ENCODE measurements around the gene SRCIN1.
"Not testable (repeated sequence)": the region's sequence is repeated elsewhere in the genome, so short reads cannot be mapped to it uniquely, and the experiment has no call there.

The SRCIN1 gene

DNA sequence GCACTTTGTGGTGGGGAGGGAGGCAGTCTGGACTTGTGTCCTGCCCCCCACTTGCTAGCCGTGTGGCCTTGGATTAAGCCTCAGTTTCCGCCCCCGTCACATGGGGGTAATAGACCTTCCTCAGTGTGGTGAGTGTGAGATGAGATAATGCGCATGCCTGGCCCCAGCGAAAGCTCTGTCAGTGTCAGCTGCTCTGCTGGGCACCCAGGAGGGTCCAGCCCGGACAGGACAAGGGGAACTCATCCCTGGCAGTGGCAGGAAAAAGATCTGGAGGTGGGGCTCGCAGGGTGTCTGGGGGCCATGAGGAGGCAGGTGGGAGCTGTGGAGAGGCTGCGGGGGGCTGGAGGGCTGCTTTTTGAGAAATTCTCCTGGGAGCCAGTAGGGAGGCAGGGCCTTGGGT, 63.5 kb downstream of the SRCIN1 start:
- no peak for DNase-seq (ENCODE audit: low read depth)

DNA sequence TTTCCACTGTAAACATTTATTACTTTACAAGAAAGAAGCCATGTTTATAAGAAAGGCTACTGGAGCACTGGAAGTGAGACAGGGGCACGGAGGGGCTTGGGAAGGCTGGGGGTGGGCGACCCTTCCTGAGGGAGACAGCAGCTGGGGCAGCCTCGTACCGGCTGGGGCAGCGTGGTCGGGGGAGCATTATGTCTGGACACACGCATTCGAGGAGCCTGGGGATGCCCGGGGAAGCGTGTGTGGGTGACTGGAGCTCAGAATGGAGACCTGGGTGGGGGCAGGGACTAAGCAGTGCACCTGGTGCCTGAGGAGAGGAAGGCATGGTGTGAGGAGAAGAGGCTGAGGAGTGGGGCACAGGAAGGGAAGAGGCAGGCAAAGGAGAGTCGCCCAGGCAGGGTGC, 64.5 kb downstream of the SRCIN1 start:
- DNase-seq (ENCODE audit: low read depth): no peak

DNA sequence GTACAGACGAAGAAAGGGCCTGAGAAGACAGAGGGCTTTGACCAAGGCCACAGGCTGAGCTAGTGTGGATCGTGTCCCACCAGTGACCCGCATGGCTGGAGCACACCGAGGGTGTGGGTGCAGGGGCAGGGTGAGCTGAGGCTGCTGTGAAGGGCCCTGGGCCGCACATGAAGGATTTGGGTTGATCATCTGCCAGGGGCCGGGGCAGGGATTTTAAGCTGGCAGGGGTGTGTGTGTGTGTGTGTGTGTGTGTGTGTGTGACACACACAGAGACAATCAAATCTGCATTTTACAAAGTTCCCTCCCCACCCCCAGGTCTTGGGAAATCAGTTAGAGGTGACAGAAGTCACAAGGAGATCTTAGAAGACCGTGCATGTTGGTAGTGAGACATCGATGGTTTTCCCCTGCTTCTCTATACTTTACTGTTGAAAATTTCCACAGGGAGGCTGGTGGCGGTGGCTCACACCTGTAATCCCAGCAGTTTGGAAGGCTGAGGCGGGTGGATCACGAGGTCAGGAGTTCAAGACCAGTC, 65.2 kb downstream of the SRCIN1 start:
- DNase-seq (ENCODE audit: low read depth): no peak

DNA sequence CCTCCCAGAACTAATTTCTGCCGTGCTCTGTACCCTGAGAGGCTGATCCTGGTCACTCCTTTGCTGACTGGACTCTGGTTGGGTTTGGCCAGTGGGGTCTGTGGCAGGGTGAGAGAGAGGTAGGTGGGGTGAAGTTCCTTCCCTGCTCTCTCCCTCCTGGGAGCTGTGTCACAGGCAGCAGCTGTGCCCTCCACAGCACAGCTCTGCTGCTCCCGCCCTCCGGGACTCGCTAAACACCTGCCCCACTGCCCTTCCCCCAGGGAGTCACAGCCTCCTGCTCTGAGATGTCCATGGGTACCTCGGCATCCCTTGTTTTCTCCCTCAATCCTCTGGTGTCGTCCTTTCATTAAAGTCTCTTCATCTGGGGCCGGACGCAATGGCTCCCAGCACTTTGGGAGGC, 66.4 kb downstream of the SRCIN1 start:
- DNase-seq (ENCODE audit: low read depth): no peak

DNA sequence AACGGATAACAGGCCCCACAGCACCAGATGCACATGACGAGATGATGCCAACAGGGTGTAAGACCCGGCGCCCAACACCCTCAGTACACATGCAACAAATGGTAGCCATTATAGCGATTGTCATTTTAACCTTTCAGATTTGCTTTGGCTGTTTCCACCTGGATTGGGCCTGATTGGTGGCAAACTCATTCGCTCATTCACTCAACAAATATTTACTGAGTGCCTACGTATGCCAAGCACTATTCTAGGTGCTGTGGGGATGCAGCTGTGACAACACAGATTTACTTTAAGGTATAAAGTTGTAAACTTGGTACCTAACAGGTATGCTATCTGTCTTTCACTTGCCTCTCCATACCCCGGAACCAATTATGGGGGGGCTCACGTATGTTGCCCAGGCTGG, 66.8 kb downstream of the SRCIN1 start:
- DNase-seq (ENCODE audit: low read depth): no peak

DNA sequence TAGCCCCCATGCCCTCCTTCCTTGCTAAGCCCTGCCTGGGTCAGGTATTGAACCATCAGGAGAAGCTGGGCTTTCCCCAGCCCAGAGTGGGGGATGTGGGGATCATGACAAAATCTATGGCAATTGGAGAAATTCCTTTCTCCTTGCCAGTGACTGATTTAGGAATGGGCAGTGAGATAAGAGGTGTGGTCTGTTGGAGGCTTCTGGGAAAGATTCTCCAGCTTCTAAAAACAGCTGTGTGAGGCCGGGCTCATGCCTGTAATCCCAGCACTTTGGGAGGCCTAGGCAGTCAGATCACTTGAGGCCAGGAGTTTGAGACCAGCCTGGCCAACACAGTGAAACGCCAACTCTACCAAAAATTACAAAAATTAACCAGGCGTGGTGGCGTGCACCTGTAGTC, 69.1 kb downstream of the SRCIN1 start:
- DNase-seq (ENCODE audit: low read depth): no peak

DNA sequence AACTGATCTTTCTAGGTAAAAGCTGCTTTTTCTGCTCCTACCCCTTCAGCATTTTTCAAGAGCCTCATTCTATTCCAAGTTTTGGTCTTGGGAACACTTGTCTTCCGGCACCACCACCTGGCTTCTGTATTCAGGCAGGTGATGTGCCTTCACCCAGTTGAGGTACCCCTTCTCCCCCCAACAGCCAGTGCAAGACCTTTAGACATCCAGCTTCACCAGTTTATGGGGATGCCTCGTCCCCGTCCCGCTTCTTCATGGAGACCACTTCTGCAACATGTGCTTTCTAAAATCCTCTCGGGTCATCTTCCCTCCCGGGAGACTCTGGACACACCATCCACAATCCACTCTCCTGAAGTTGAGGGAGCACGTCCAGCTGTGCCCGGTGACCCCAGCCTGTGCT, 69.9 kb downstream of the SRCIN1 start:
- DNase-seq (ENCODE audit: low read depth): no peak

DNA sequence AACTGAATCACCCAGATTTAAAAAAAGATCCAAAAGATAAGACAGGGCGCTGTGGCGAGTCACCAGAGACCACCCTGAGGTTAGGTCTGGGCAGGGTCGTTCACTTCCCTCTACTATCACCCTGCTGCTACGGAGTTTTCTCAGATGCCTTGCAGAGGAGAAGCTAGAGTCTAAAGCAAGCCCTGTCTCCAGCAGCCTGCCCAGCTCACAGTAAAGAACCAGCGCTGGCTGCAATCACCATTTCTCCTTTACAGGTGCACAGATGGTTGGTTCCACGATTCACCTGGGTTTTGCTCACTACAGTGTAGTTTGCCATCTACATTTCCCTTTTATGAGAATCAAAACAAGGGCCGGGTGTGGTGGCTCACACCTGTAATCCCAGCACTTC, 71.3 kb downstream of the SRCIN1 start:
- DNase-seq (ENCODE audit: low read depth): no peak

DNA sequence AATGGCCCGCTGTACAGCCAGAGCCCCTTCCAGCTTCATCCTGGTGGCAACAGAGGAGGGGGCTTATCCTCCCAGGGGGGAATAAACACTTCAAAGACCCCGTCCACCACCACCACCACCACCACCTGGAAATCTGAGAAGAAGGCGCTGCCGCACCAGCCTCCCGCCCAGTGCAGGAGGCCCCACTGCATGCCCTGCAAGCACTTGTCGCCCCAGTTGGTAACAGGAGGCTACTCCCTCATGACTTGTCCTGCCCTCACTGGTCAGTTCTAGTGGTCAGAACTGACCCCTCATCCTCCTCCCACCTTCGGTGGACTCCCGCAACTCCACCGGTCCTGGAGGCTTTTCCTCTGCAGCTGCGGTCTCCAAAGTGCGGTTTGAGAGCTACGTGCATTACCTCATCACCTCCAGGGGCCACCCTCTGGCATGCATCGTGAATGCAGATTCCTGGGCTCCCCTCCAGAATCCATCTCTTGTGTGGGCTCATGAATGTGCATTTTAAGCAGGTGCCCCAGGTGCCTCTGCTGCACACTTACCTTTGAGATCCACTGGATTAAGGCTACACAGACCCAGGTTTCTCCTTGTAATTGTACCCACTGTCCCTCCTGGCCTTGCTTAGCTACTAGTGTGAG, 71.8 kb downstream of the SRCIN1 start:
- no peak for DNase-seq (ENCODE audit: low read depth)

DNA sequence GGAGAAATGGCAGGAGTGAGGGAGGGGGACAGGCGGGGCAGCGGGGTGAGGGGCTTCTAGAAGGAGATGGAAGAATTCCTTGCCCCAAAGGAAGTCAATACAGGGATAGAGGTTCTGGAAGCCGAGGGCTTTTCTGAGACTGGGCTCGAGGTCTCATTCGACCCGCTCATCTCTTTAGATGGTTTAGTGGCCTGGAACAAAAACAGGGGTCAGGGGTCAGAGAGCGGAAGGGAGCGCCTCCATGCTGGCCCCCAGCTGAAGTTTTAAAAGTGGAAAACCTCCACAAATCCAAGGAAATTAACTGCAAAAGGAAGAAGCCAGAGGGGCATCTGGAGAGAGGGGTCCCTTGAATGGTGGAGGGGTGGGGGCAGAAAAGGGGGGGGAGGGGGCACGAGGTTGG, 72.5 kb downstream of the SRCIN1 start:
- no peak for DNase-seq (ENCODE audit: low read depth)

DNA sequence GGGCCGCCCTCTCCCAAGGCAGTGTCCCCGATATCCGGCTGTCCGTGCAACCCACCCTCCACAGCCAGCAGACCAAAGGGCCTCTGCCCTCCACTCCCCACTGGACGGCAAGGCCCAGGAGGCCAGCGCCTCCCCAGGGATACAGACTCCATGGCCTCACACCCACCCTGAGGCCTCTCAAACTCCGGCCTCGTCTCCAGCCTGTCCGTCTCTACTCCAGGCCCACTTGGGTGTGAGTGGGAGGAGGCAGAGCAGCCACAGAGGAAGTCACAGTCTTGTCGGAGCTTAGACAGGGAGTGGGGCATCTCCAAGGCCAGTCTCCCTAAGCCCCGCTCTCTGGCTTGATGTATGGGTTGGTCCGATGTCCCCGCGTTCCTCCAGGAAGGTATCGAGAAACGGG, 73.3 kb downstream of the SRCIN1 start:
- no peak for DNase-seq (ENCODE audit: low read depth)

DNA sequence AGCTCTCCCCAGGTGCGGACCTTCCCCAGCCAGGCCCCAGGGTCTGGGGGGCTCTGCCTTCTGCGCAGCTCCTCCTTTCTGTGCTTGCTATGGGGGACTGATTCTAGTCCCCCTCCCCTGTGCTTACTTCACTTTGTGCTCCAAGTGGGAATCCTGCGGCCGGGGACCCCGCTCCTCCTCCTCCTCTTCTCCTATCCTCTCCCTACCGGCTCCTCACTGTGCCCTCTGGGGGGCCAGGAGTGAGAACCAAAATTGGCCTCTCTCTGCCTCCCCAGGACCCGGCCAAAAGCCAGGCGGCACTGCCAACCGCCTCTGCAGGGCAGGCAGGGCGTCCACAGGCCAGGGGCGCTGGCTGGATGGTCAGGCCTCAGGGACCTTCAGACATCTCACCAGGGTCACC, 74.0 kb downstream of the SRCIN1 start:
- DNase-seq (ENCODE audit: low read depth): not testable (repeated sequence)

DNA sequence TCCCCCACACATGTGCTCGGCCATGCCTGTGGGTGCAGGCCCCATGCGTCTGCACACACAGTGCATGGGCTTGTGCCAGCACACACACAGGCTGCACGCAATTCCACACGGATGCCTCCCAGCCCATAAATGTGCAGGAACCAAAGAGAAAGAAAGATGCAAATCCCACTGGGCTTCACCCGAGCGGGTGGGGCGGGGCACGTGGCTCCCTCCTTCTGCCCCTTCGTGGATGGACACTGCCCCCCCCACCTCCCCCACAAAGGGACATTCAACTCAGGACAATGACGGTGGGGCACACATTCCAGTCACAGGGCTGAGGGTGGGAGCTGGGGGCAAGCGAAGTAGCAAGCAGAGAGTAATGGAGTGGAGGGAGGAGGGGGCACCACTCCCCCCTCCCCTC, 74.9 kb downstream of the SRCIN1 start:
- not testable (repeated sequence) for DNase-seq (ENCODE audit: low read depth)

DNA sequence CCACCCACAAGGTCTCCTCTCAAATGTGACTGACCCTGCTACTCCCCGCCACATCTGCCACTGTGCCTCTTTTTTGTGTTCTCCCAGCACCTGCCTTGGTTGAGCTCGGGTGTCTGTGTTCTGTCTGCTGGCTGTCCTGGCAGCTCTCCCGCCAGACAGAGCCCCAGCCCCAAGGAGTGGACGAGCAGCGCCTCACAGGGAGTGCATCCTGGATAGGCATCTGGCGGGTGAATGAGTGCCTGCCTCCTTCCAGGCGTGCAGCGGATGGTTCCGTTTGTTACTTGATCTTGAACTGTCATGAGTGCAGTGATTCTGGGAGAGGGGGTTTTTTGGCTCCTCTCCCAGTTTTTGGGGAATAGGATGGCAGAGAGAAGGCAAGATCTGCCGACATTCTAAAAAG, 77.6 kb downstream of the SRCIN1 start:
- DNase-seq (ENCODE audit: low read depth): not testable (repeated sequence)

DNA sequence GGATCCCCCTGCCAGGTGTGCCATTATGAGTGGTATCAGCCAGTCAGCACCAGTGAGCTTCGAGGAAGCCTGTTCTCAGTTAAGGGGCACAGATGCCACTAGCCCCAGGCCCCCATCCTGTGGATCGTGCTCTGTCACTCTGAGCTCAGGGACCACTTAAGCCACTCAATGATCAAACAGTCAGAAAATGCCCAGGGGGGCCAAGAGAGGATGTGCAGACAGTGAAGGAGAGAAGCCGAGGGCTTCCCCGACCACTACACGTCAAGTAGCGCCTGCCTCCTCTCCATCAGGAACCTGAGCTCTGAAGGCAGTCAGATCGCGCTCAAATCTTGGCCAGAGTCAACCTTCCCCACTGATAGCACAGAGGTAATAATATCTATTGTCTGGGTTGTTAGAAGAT, 79.2 kb downstream of the SRCIN1 start:
- not testable (repeated sequence) for DNase-seq (ENCODE audit: low read depth)

DNA sequence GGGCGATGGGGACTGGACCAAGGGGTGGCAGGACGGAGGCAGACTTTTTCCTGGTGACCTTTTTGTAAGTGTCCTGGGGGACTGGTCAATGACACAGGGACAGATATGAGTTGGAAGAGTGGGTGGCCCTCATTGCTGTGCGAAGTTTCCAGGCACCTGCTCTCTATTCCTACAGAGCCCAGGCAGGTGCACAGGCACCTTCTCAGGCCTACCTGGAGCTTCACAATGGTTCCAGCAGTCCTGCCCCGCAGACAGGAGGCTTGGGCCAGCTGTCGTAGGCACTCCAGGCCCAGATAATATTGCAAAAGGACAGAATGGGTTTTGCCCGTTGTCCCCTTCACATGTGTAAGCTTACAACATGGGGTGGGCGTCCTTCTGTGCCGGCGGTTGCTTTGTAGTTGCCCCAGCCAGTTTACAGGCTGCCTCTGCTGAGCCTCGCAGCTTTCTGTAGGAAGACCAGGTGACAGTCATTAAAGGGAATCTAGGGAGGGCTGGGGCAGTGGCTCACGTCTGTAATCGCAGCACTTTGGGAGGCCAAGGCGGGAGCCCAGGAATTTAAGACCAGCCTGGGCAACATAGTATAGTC, 93.2 kb downstream of the SRCIN1 start:
- DNase-seq (ENCODE audit: low read depth): no peak

DNA sequence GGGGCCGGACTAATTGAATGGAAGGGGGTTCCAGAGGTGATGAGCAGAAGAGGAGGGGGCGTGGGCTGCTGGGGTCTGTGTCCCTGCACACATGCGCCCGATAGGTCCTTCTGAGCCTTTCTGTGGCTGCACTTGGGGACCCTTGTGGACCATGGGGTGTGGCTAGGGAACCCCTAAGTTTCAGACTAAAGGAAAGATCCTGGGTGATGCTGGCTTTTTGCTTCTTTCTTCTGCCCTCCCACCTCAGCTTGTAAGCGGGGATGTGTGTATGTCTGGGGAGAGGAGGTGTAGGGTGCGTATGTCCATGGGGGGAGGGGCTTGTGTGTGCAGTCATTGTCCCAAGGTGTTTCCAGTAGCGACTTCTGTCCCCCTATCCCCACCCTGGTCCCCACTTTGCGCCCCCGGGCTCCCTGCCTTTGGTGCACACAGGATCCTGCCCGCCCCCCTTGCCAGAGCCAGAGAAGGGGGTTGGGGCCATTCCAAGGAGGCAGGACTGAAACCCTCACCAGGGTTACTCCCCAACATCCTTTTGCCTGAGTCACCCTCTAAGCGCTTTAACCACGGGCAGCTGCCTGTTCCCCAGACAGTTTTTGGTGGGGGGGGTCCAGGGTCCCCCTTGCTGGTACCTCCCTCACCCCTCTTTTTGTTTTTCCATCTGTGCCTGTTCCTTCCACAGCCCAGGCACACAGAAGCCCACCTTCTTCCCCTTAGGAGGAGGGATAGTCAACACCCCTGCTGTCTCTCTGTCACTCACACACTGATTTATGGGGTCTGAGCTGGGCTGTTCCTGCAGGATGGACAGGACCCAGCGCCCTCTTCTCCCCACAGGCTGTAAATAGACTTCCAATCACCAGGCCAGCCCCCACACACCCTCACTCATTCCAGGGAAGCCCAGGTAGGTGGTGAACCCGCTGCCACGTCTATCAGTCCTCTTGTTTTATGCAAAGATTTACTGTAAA, 94.3 kb downstream of the SRCIN1 start:
- DNase-seq (ENCODE audit: low read depth): peak; percentile 52

DNA sequence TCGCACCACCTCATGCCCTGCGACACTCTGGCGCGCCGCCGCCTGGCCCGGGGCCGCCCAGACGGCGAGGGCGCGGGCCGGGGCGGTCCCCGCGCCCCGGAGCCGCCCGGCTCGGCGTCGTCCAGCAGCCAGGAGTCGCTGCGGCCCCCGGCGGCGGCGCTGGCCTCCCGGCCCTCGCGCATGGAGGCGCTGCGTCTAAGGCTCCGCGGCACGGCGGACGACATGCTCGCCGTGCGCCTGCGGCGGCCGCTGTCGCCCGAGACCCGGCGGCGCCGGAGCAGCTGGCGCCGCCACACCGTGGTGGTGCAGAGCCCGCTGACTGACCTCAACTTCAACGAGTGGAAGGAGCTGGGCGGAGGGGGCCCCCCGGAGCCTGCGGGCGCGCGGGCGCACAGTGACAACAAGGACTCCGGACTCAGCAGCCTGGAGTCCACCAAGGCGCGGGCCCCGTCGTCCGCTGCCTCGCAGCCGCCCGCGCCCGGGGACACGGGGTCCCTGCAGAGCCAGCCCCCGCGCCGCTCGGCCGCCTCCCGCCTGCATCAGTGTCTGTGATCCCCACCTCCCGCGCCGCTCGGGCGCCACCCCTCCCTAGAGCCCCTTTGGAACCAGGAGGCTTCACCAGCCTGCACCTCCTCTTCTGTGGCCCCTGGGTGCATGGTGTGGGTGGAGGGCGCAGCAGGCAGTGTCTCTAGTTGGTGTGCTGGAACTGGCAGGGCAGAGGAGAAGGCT, 95.2 kb downstream of the SRCIN1 start:
- no peak for DNase-seq (ENCODE audit: low read depth)

DNA sequence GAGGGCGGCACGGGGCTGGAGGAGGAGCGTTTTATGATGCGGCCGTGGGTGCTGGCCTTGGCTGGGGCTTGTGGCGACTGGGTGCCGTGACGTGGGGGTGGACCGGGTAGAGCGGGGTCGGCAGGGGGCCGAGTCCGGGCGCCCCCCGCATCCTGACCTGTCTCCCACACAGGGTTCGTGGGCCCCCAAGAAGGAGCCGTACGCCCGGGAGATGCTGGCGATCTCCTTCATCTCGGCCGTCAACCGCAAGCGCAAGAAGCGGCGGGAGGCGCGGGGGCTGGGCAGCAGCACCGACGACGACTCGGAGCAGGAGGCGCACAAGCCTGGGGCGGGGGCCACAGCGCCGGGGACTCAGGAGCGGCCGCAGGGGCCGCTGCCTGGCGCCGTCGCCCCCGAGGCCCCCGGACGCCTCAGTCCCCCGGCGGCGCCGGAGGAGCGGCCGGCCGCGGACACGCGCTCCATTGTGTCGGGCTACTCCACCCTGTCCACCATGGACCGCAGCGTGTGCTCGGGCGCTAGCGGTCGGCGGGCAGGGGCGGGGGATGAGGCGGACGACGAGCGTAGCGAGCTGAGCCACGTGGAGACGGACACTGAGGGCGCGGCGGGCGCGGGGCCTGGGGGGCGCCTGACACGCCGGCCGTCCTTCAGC, 95.9 kb downstream of the SRCIN1 start:
- DNase-seq (ENCODE audit: low read depth): no peak

DNA sequence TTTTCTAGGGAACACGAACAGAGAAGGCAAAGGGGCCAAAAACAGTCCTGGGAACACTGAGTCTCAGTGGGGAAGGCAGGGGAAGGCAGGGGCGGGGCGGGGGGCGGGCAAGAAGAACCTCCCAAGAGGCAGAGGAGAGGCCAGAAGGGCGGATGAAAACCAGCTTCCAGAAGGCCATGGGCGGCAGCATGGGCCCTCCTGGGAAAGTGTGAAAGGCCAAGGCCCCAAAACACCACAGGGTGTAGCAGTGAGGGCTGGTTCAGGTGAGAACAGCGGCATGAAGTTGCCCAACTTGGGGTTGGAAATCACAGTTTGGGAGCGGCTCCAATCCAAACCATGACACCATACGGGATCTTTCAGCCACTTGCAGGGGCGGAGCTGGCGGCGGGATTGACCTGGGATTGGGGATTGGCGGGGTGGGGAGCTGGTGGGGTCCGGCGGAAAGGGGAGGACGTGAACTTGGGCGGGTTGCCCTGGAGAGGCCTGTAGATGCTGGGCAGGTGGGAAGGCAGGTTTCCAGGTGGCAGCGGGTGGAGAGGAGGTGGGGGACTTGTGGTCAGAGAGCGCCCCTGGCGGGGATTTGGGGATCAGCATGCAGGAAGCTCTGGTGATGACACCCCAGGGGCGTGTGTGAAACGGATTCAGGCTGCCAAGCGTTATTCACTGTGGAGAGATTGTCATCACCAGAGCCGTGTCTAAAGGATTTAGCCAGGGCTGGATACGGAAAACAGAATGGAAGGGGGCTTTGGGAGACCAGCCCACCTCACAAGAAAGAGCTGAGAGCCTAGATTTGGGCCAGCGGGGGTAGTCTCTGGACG, 96.6 kb downstream of the SRCIN1 start:
- peak; percentile 38 for DNase-seq (ENCODE audit: low read depth)

DNA sequence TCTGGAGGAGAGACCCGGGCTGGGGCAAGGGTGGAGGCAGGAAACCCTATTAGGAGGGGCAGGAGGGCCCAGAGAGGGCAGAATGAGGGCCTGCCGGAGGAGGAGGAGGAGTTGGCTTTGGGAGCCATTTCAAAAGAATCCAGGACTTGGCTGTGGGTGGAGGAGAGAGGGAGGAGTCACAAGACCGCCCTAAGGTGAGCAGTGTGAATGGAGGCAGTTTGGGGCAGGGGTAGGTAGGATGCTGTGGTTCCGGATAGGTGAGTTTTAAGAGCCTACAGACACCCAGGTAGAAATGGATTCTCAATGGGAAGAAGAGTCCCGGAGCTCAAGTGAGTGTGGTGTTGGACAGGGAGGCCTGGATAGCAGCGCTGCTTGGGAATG, 97.2 kb downstream of the SRCIN1 start:
- no peak for DNase-seq (ENCODE audit: low read depth)
